Fibroblast of lung (primary cell): Measurements from ENCODE around the gene SPAAR.
A peak's percentile ranks its signal among the peaks of the same experiment; 100 is the strongest.

Source experiments
- EZH2 ChIP-seq: IDR thresholded peaks from 2 replicates; pipeline ENCODE4 v1.5.1; 2012; ENCODE audit warnings: low read length, control low read depth, mild to moderate bottlenecking; ENCODE audit errors: missing control alignments
- TF ChIP-seq, protein P1 (sequence below), 2 donors: IDR thresholded peaks in 1 of 2; conservative IDR thresholded peaks in 1 of 2; 1 replicate in 1 of 2; 2 replicates in 1 of 2; pipeline ENCODE4 v1.5.1; 2011 to 2012; ENCODE audit warnings: low read length in 2 of 2, control low read depth in 1 of 2, inconsistent platforms in 1 of 2, low read depth in 1 of 2, mild to moderate bottlenecking in 1 of 2

- TF ChIP-seq, protein P1, sequence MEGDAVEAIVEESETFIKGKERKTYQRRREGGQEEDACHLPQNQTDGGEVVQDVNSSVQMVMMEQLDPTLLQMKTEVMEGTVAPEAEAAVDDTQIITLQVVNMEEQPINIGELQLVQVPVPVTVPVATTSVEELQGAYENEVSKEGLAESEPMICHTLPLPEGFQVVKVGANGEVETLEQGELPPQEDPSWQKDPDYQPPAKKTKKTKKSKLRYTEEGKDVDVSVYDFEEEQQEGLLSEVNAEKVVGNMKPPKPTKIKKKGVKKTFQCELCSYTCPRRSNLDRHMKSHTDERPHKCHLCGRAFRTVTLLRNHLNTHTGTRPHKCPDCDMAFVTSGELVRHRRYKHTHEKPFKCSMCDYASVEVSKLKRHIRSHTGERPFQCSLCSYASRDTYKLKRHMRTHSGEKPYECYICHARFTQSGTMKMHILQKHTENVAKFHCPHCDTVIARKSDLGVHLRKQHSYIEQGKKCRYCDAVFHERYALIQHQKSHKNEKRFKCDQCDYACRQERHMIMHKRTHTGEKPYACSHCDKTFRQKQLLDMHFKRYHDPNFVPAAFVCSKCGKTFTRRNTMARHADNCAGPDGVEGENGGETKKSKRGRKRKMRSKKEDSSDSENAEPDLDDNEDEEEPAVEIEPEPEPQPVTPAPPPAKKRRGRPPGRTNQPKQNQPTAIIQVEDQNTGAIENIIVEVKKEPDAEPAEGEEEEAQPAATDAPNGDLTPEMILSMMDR (conservative IDR thresholded peaks at IDR 0.05 in 1 of 2, IDR thresholded peaks at IDR 0.05 in 1 of 2; ENCODE audit: low read depth in 1 of 2, low read length in 2 of 2), result peak in 1 of 2 donors; percentile 2
- no peak for TF ChIP-seq EZH2
Measured at GRCh38 chr9:35935755-35936509, 26.6 kb downstream of the SPAAR start.
